B cell (primary cell): ENCODE data around the gene ALG3. TPM values are rescaled to one million over a fixed set of nuclear protein-coding genes. Genes with fewer than 3 reads are reported as not detected.

Source experiments
- ATAC-seq: fragments of 200-7000 bp; cut with Tn5 transposase; one replicate; pipeline ENCODE4 v1.10.0; 2021; ENCODE audit warnings: low read depth, mild to moderate bottlenecking, moderate number of reproducible peaks, moderate library complexity
- CTCF ChIA-PET: fragments of 350-600 bp; sonication (Branson Sonifier 250); formaldehyde crosslinking; loops from one replicate; lab custom pipeline; 2021; ENCODE audit warnings: antibody characterized with exemption, inconsistent platforms; lab: Charles Lee
- POLR2A ChIA-PET: fragments of 350-600 bp; sonication (Branson Sonifier 250); formaldehyde crosslinking; loops from one replicate; lab custom pipeline; 2021; ENCODE audit warnings: antibody characterized with exemption; lab: Charles Lee
- DNase-seq: peaks from one replicate; pipeline ENCODE4 v3.0.0; 2013
- H2AFZ ChIP-seq: 2 replicates; pipeline ENCODE4 v1.6.1; 2012; ENCODE audit warnings: mild to moderate bottlenecking, low read depth, low read length; ENCODE audit not compliant: insufficient read depth, poor library complexity, severe bottlenecking
- H3K27ac ChIP-seq, 2 donors: 1 replicate in 1 of 2; 2 replicates in 1 of 2; pipeline ENCODE4 v1.5.1; 2012 to 2013; ENCODE audit warnings: low read length in 2 of 2, mild to moderate bottlenecking in 2 of 2, moderate library complexity in 1 of 2
- H3K27me3 ChIP-seq, 4 experiments: fragments of 200-600 bp in 1 of 4; sonication (generic) in 1 of 4; replicated peaks in 1 of 4; 1 replicate in 2 of 4; 2 replicates in 2 of 4; pipeline versions ENCODE4 v1.6.1 to v1.7.0; 2013 to 2016; ENCODE audit warnings: low read length in 3 of 4, mild to moderate bottlenecking in 2 of 4, mixed read lengths in 1 of 4, moderate library complexity in 1 of 4; ENCODE audit not compliant: insufficient read depth in 4 of 4, control insufficient read depth in 3 of 4; ENCODE audit errors: control extremely low read depth in 1 of 4
- H3K36me3 ChIP-seq, 2 experiments: replicated peaks in 1 of 2; 1 replicate in 1 of 2; 2 replicates in 1 of 2; pipeline versions ENCODE4 v1.6.1 to v1.7.1; 2013; ENCODE audit warnings: low read length in 1 of 2; ENCODE audit not compliant: insufficient read depth in 2 of 2, control insufficient read depth in 1 of 2; ENCODE audit errors: control extremely low read depth in 1 of 2, extremely low read depth in 1 of 2
- H3K4me1 ChIP-seq, 2 donors: fragments of 200-600 bp in 1 of 2; sonication (generic) in 1 of 2; 1 replicate in 1 of 2; 2 replicates in 1 of 2; pipeline versions ENCODE4 v1.5.1 to v1.6.1; 2013 to 2017; ENCODE audit warnings: low read length in 2 of 2; ENCODE audit not compliant: control insufficient read depth in 2 of 2, insufficient read depth in 2 of 2
- H3K4me2 ChIP-seq: replicated peaks from 2 replicates; pipeline ENCODE3; 2012; ENCODE audit warnings: mild to moderate bottlenecking, low read depth, low read length; ENCODE audit not compliant: poor library complexity, severe bottlenecking
- H3K4me3 ChIP-seq, 5 experiments: fragments of 200-600 bp in 1 of 5; sonication (generic) in 1 of 5; 1 replicate in 3 of 5; 2 replicates in 2 of 5; pipeline versions ENCODE4 v1.5.1 to v1.7.0; 2011 to 2016; ENCODE audit warnings: low read length in 4 of 5, mild to moderate bottlenecking in 4 of 5, low read depth in 2 of 5, control low read depth in 1 of 5, moderate library complexity in 1 of 5; ENCODE audit not compliant: insufficient read depth in 1 of 5; ENCODE audit errors: control extremely low read depth in 1 of 5, extremely low read depth in 1 of 5
- H3K79me2 ChIP-seq: fragments of 200-600 bp; sonication (generic); one replicate; pipeline ENCODE4 v1.6.0; 2016; ENCODE audit warnings: low read length; ENCODE audit not compliant: control insufficient read depth, insufficient read depth
- H3K9ac ChIP-seq: fragments of 200-600 bp; sonication (generic); 2 replicates; pipeline ENCODE4 v1.6.1; 2017; ENCODE audit warnings: mild to moderate bottlenecking, low read length, moderate library complexity
- H3K9me3 ChIP-seq, 3 donors: one replicate each; pipeline versions ENCODE4 v1.6.1 to v1.7.1; 2013; ENCODE audit warnings: low read length in 2 of 3; ENCODE audit not compliant: control insufficient read depth in 2 of 3, insufficient read depth in 1 of 3; ENCODE audit errors: control extremely low read depth in 1 of 3
- H4K20me1 ChIP-seq: 2 replicates; pipeline ENCODE4 v1.6.0; 2012; ENCODE audit warnings: mild to moderate bottlenecking, low read length; ENCODE audit not compliant: insufficient read depth, control insufficient read depth, poor library complexity, severe bottlenecking
- H3K27ac Mint-ChIP-seq: one replicate; pipeline ENCODE4 v1.8.0; 2021; ENCODE audit warnings: mixed read lengths
- H3K27me3 Mint-ChIP-seq: one replicate; pipeline ENCODE4 v1.8.0; 2021; ENCODE audit warnings: mixed read lengths
- H3K4me1 Mint-ChIP-seq: one replicate; pipeline ENCODE4 v1.8.0; 2021; ENCODE audit warnings: mixed read lengths
- H3K4me3 Mint-ChIP-seq: one replicate; pipeline ENCODE4 v1.8.0; 2021; ENCODE audit warnings: mixed read lengths
- H3K9me3 Mint-ChIP-seq: one replicate; pipeline ENCODE4 v1.8.0; 2022; ENCODE audit warnings: mixed read lengths; ENCODE audit not compliant: insufficient read depth
- EZH2 ChIP-seq: IDR thresholded peaks from 2 replicates; pipeline ENCODE4 v1.6.1; 2012; ENCODE audit warnings: borderline replicate concordance, low read depth, mild to moderate bottlenecking, moderate library complexity, low read length; ENCODE audit not compliant: insufficient read depth, poor library complexity, severe bottlenecking
- WGBS: methylation state at CpG from one replicate; pipeline ENCODE4 v1.1.5; 2013; ENCODE audit warnings: missing lambda C conversion rate; ENCODE audit not compliant: insufficient coverage; 5-methylcytosine and 5-hydroxymethylcytosine counted together
- intact Hi-C: fragments of 100-400 bp; cut with micrococcal nuclease; formaldehyde crosslinking; loops from one replicate; pipeline ENCODE4 v1.10.0; 2022
- polyA minus RNA-seq: library from RNA; depleted of rRNA, polyadenylated mRNA; stranded (reverse); fragments of >200 nt; gene quantifications from 2 replicates; pipeline ENCODE4 v1.2.3, GENCODE V29; 2012
- polyA plus RNA-seq: library from polyadenylated mRNA; depleted of rRNA; stranded (reverse); fragments of >200 nt; gene quantifications from 2 replicates; pipeline ENCODE4 v1.2.3, GENCODE V29; 2012
- total RNA-seq, 2 donors: library from RNA; stranded (reverse); fragments of 120-200 nt in 1 of 2; gene quantifications; 1 replicate in 1 of 2; 2 replicates in 1 of 2; pipeline versions ENCODE4 v1.2.3 to v1.2.4, GENCODE V29; 2013 to 2022
- TF ChIP-seq, protein P1 (sequence below): fragments of 200-600 bp; IDR thresholded peaks from one replicate; pipeline ENCODE4 v1.8.0; 2022; ENCODE audit warnings: antibody characterized with exemption, mild to moderate bottlenecking

ALG3 gene
- 32.7 and 38.6 TPM in 2 replicates for total RNA-seq
- total RNA-seq (2013), result 13.9 TPM
- 29.9 and 36.1 TPM in 2 replicates for polyA plus RNA-seq
- polyA minus RNA-seq, result 28.0 and 35.9 TPM in 2 replicates

DNA sequence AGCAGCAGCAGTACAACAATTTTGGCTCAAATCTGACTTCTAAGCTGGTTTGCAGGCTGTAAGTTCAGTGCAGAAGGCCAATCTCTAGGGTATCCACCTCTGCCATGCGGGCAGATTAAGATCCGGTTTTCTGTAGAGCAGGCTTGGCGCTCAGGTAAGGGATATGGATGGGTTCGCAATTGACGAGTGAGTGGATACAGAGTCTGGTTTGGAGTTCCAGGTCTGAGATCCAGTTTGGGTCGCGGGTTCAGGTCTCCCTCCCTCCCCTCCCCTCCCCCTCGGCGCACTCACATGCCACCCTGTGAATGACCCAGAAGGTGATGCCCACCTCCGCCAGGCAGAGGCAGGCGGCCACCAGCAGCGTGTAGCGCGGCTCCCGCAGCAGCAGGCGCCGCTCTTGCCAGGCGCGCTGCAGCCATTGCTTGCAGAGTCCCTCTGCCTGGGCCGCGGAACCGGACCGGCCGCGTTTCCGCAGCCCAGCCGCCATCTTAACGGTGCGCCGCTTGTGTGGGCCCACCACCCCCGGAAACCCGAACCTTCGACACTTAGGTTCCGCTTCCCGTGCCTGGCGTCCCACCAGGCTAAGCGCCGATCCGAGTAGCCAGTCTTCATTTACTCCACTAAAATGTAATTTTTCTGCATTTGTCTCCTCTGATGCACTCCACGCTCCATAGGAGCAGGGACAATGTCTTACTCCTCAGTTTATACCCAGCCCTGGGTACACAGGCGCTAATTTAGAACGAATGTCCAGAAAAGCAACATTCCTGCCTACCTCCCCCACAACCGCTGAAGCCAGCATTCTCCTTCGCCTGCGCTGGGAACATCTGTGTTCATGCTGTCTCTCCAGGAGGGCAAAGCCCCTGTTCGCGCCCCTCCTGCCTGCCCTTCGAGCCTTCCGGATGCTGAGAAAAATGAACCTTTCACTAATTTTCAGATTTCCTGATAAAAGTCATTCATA is at the start of gene ALG3:
ALG3 (minus strand) TSS at position 509 of the 958 bp plus-strand sequence; CDS start at position 487, 22 bp downstream.
- TF ChIP-seq, protein P1, sequence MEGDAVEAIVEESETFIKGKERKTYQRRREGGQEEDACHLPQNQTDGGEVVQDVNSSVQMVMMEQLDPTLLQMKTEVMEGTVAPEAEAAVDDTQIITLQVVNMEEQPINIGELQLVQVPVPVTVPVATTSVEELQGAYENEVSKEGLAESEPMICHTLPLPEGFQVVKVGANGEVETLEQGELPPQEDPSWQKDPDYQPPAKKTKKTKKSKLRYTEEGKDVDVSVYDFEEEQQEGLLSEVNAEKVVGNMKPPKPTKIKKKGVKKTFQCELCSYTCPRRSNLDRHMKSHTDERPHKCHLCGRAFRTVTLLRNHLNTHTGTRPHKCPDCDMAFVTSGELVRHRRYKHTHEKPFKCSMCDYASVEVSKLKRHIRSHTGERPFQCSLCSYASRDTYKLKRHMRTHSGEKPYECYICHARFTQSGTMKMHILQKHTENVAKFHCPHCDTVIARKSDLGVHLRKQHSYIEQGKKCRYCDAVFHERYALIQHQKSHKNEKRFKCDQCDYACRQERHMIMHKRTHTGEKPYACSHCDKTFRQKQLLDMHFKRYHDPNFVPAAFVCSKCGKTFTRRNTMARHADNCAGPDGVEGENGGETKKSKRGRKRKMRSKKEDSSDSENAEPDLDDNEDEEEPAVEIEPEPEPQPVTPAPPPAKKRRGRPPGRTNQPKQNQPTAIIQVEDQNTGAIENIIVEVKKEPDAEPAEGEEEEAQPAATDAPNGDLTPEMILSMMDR, result no peak
- H4K20me1 ChIP-seq, result peaks cover 15% of the 10 kb centered on the region
- peak within 1 kb of the TSS; percentile 87 for H3K4me3 Mint-ChIP-seq
- ATAC-seq (peak; percentile 49), DNase-seq (peak; percentile 93)
- ChIA-PET CTCF (interaction anchor here (1.2 to 2.9 kb wide), 5 partner anchors 11 to 22 kb away, joined by 3 to 23 read pairs (median 9); no protein-coding TSS in a partner anchor), POLR2A (interaction anchor here (1.0 to 1.7 kb wide), 3 partner anchors 19 to 231 kb away, joined by 3 read pairs; partner anchors contain the start of gene VWA5B2)
- H2AFZ ChIP-seq, result peak within 1 kb of the TSS; percentile 99
- no peaks in the 10 kb centered on the region for H3K27me3 ChIP-seq
- peaks cover 9% of the 10 kb centered on the region for H3K4me1 Mint-ChIP-seq
- WGBS, result under 1% methylated on average over 47 of the region's 49 CpGs
- H3K27me3 Mint-ChIP-seq, result no peaks in the 10 kb centered on the region
- no peaks in the 10 kb centered on the region for H3K9me3 ChIP-seq
- H3K4me1 ChIP-seq, result peaks cover 5 to 17% of the 10 kb centered on the region in 2 donors
- peaks cover 0 to 19% of the 10 kb centered on the region in 2 experiments for H3K36me3 ChIP-seq
- peak within 1 kb of the TSS; percentile 59 to 77 for H3K27ac ChIP-seq
- H3K79me2 ChIP-seq, result peaks cover 6% of the 10 kb centered on the region
- H3K4me2 ChIP-seq, result peak within 1 kb of the TSS; percentile 88
- intact Hi-C loops, result loop anchor here (1.0 kb wide), 6 partner anchors 51 to 114 kb away; partner anchors contain the start of genes AP2M1, EIF4G1 and PSMD2
- H3K27ac Mint-ChIP-seq, result peak within 1 kb of the TSS; percentile 86
- peak within 1 kb of the TSS; percentile 88 to 93 (median 91) for H3K4me3 ChIP-seq
- no peaks in the 10 kb centered on the region for H3K9me3 Mint-ChIP-seq
- H3K9ac ChIP-seq, result peak within 1 kb of the TSS; percentile 84

DNA sequence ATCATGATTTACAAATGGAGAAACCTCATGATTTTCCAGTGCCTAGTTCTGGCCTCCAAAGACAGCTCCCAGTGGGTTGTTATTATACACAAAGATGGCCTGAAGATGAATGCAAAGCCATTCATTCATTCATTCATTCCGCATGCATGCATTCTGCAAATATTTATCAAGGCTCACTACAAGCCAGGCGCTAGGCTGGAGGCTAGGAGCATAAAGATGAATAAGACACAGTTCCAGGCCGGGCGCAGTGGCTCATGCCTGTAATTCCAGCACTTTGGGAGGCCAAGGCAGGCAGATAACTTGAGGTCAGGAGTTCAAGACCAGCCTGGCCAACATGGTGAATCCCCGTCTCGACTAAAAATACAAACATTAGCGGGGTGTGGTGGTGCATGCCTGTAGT is 47.9 kb upstream of the ALG3 start:
- Histone ChIP-seq H3K4me1 (peaks cover 12 to 17% of the 10 kb centered on the region in 2 donors), H3K9ac (no peak overlapping the region), H3K36me3 (peaks cover 0 to 12% of the 10 kb centered on the region in 2 experiments), H3K9me3 (no peaks in the 10 kb centered on the region), H3K79me2 (peaks cover 27% of the 10 kb centered on the region), H3K4me2 (no peak overlapping the region), H2AFZ (no peak overlapping the region), H3K27ac (no peak overlapping the region), H3K27me3 (peaks cover 0 to 6% (median 0%) of the 10 kb centered on the region in 4 experiments), H3K4me3 (no peak overlapping the region), H4K20me1 (peaks cover 7% of the 10 kb centered on the region)
- Mint-ChIP-seq H3K9me3 (no peaks in the 10 kb centered on the region), H3K4me1 (peaks cover 22% of the 10 kb centered on the region), H3K27me3 (peaks cover 9% of the 10 kb centered on the region), H3K4me3 (no peak overlapping the region), H3K27ac (peak overlapping the region; percentile 20)
- ChIA-PET POLR2A (no interaction called here), CTCF (no interaction called here)
- TF ChIP-seq EZH2, result no peak
- TF ChIP-seq, protein P1, result no peak
- intact Hi-C loops, result loop anchor here (5.0 kb wide), 2 partner anchors 279 to 599 kb away; partner anchors contain the start of genes ABCC5 and YEATS2
- 100% methylated on average over 5 of the region's 7 CpGs for WGBS
- DNase-seq (no peak), ATAC-seq (no peak)
